Measurements from ENCODE around the gene MSRB3. TPM values are rescaled to one million over a fixed set of nuclear protein-coding genes. Genes with fewer than 3 reads are reported as not detected.
"Not testable (repeated sequence)": the region's sequence is repeated elsewhere in the genome, so short reads cannot be mapped to it uniquely, and the experiment has no call there.

MSRB3 gene
- total and polyA plus RNA-seq, 7 experiments from 2014 or later = 0.37 to 1.8 TPM; not detected in 5

DNA sequence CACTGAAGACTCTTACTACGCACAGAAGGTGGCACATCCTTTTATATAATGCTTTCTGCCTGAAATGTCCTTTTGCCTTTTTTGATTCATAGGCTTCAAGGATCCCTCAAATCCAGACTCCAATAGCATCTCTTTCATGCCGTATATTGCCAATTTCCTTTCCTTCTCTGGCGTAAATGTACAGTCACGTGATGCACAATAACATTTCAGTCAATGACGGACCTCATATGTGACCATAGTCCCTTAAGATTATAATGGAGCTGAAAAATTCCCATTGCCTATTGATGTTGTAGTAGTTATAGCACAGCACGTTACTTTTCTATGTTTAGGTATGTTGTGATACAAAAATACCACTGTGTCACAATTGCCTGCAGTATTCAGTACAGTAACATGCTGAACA lies 196.3 kb downstream of the MSRB3 start:
- no peak overlapping the region for H3K27ac ChIP-seq (ENCODE audit: low read depth, low read length)
- H3K4me3 ChIP-seq (ENCODE audit: low read length) = no peak overlapping the region
- Mint-ChIP-seq H3K36me3 (no peaks in the 10 kb centered on the region), H3K27me3 (peaks cover 0 to 27% (median 12%) of the 10 kb centered on the region in 5 donors), H3K4me1 (no peaks in the 10 kb centered on the region), H3K4me3 (no peak overlapping the region), H3K9me3 (peaks cover 0 to 2% (median 0%) of the 10 kb centered on the region in 11 donors), H3K27ac (no peak overlapping the region)
- no peaks in the 10 kb centered on the region for H3K9me3 ChIP-seq (ENCODE audit: control insufficient read depth in 2 of 3, low read length in 3 of 3)
- POLR2A ChIA-PET = no interaction called here
- no peaks in the 10 kb centered on the region for H3K36me3 ChIP-seq (ENCODE audit: control insufficient read depth in 2 of 3, insufficient read depth in 3 of 3, low read length in 3 of 3)
- CTCF ChIA-PET = no interaction called here
- H3K4me1 ChIP-seq (ENCODE audit: control insufficient read depth in 2 of 2, insufficient read depth in 2 of 2, low read length in 2 of 2) = no peaks in the 10 kb centered on the region
- no peak for DNase-seq
- no peaks in the 10 kb centered on the region for H3K27me3 ChIP-seq (ENCODE audit: control insufficient read depth in 2 of 2, insufficient read depth in 2 of 2, low read length in 2 of 2)
- intact Hi-C loops (cut with micrococcal nuclease) = no loop called here
- no peak for ATAC-seq

DNA sequence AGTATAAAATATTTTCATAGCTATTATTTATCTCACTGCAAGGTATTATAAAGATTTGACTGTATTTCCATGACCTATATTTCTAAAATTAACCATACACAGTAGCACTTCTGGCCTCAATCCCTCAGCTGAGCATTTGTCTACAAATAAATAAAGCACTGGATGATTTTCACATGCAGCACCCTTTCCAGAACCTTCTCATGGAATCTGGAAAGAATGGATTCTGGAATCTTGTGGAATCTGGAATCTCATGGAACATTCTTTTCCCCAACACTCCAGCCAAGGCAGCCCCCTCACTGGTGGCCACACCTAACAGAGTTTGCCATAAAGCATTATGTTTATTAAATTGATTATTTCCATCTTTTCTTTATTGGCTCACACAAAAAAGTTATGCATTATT lies 199.2 kb downstream of the MSRB3 start:
- ATAC-seq (no peak), DNase-seq (no peak)
- Mint-ChIP-seq H3K27ac (no peak overlapping the region), H3K4me1 (no peaks in the 10 kb centered on the region), H3K36me3 (peaks cover 0 to 2% (median 0%) of the 10 kb centered on the region in 5 donors), H3K27me3 (peaks cover 0 to 18% (median 9%) of the 10 kb centered on the region in 5 donors), H3K9me3 (peaks cover 0 to 9% (median 2%) of the 10 kb centered on the region in 11 donors), H3K4me3 (no peak overlapping the region)
- Histone ChIP-seq H3K4me1 (ENCODE audit: control insufficient read depth in 2 of 2, insufficient read depth in 2 of 2, low read length in 2 of 2) (no peaks in the 10 kb centered on the region), H3K27ac (ENCODE audit: low read depth, low read length) (no peak overlapping the region), H3K4me3 (ENCODE audit: low read length) (no peak overlapping the region), H3K9me3 (ENCODE audit: control insufficient read depth in 2 of 3, low read length in 3 of 3) (no peaks in the 10 kb centered on the region), H3K36me3 (ENCODE audit: control insufficient read depth in 2 of 3, insufficient read depth in 3 of 3, low read length in 3 of 3) (no peaks in the 10 kb centered on the region), H3K27me3 (ENCODE audit: control insufficient read depth in 2 of 2, insufficient read depth in 2 of 2, low read length in 2 of 2) (no peaks in the 10 kb centered on the region)
- intact Hi-C loops (cut with micrococcal nuclease) = no loop called here
- ChIA-PET CTCF (no interaction called here), POLR2A (no interaction called here)

GRCh38 chr12:65483891-65484516 lies 205.5 kb downstream of the MSRB3 start:
- CTCF ChIA-PET; intact Hi-C loops (cut with micrococcal nuclease); H3K4me1 ChIP-seq (ENCODE audit: control insufficient read depth in 2 of 2, insufficient read depth in 2 of 2, low read length in 2 of 2); H3K4me3 ChIP-seq (ENCODE audit: low read length); H3K27ac Mint-ChIP-seq; POLR2A ChIA-PET; H3K36me3 ChIP-seq (ENCODE audit: control insufficient read depth in 2 of 3, insufficient read depth in 3 of 3, low read length in 3 of 3); DNase-seq; H3K27me3 ChIP-seq (ENCODE audit: control insufficient read depth in 2 of 2, insufficient read depth in 2 of 2, low read length in 2 of 2); H3K4me3 Mint-ChIP-seq; H3K4me1 Mint-ChIP-seq; H3K27ac ChIP-seq (ENCODE audit: low read depth, low read length); ATAC-seq: not testable (repeated sequence)
- Mint-ChIP-seq H3K36me3 (peaks cover 0 to 12% (median 0%) of the 10 kb centered on the region in 5 donors), H3K9me3 (peaks cover 6 to 41% (median 12%) of the 10 kb centered on the region in 11 donors), H3K27me3 (peaks cover 0 to 14% (median 3%) of the 10 kb centered on the region in 5 donors)
- H3K9me3 ChIP-seq (ENCODE audit: control insufficient read depth in 2 of 3, low read length in 3 of 3) = peaks cover 0 to 10% (median 0%) of the 10 kb centered on the region in 3 experiments

DNA sequence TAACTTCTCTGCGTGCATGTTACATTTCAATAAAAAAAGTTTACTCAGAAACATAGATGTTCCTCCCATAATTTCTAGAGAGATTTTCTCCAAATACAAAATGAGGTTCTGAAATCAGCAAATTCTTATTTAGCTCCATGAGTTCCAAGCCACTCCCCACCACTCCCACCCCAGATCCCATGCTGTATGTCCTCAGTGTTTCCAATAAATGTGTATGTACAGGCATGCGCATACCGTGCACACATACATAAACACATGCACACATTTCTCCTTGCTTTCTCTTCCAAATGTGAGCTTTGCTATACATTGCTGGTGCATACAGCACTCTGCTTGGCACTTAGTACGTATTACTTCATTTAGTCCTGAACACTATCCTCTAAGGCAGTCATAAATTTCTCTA lies 209.7 kb downstream of the MSRB3 start:
- ChIA-PET POLR2A (no interaction called here), CTCF (no interaction called here)
- intact Hi-C loops (cut with micrococcal nuclease) = no loop called here
- Histone ChIP-seq H3K4me1 (ENCODE audit: control insufficient read depth in 2 of 2, insufficient read depth in 2 of 2, low read length in 2 of 2) (no peaks in the 10 kb centered on the region), H3K4me3 (ENCODE audit: low read length) (no peak overlapping the region), H3K9me3 (ENCODE audit: control insufficient read depth in 2 of 3, low read length in 3 of 3) (peaks cover 0 to 10% (median 0%) of the 10 kb centered on the region in 3 experiments), H3K36me3 (ENCODE audit: control insufficient read depth in 2 of 3, insufficient read depth in 3 of 3, low read length in 3 of 3) (no peaks in the 10 kb centered on the region), H3K27ac (ENCODE audit: low read depth, low read length) (no peak overlapping the region), H3K27me3 (ENCODE audit: control insufficient read depth in 2 of 2, insufficient read depth in 2 of 2, low read length in 2 of 2) (no peaks in the 10 kb centered on the region)
- ATAC-seq = no peak
- no peak for DNase-seq
- H3K4me1 Mint-ChIP-seq = peaks cover 0 to 3% (median 0%) of the 10 kb centered on the region in 7 donors
- H3K27ac Mint-ChIP-seq = no peak overlapping the region
- H3K27me3 Mint-ChIP-seq = peaks cover 0 to 16% (median 5%) of the 10 kb centered on the region in 5 donors
- H3K9me3 Mint-ChIP-seq = peaks cover 6 to 29% (median 8%) of the 10 kb centered on the region in 11 donors
- H3K4me3 Mint-ChIP-seq = no peak overlapping the region
- H3K36me3 Mint-ChIP-seq = peaks cover 0 to 5% (median 0%) of the 10 kb centered on the region in 5 donors

GRCh38 chr12:65490250-65490649 lies 211.8 kb downstream of the MSRB3 start:
- peaks cover under 1 to 15% (median 4%) of the 10 kb centered on the region in 11 donors for H3K9me3 Mint-ChIP-seq
- H3K4me3 ChIP-seq (ENCODE audit: low read length) = no peak overlapping the region
- ChIA-PET POLR2A (no interaction called here), CTCF (no interaction called here)
- H3K36me3 ChIP-seq (ENCODE audit: control insufficient read depth in 2 of 3, insufficient read depth in 3 of 3, low read length in 3 of 3) = no peaks in the 10 kb centered on the region
- no peaks in the 10 kb centered on the region for H3K4me1 ChIP-seq (ENCODE audit: control insufficient read depth in 2 of 2, insufficient read depth in 2 of 2, low read length in 2 of 2)
- DNase-seq (no peak), ATAC-seq (no peak)
- H3K9me3 ChIP-seq (ENCODE audit: control insufficient read depth in 2 of 3, low read length in 3 of 3) = no peaks in the 10 kb centered on the region
- no peak overlapping the region for H3K27ac ChIP-seq (ENCODE audit: low read depth, low read length)
- H3K27ac Mint-ChIP-seq = no peak overlapping the region
- H3K36me3 Mint-ChIP-seq = peaks cover 0 to under 1% (median 0%) of the 10 kb centered on the region in 5 donors
- no peak overlapping the region for H3K4me3 Mint-ChIP-seq
- peaks cover 0 to 3% (median 0%) of the 10 kb centered on the region in 7 donors for H3K4me1 Mint-ChIP-seq
- intact Hi-C loops (cut with micrococcal nuclease) = loop anchor here in 1 of 2 donors (10.0 kb wide), 1 partner anchor 1325 kb away; no protein-coding TSS in a partner anchor
- H3K27me3 Mint-ChIP-seq = peaks cover 0 to 23% (median 16%) of the 10 kb centered on the region in 5 donors
- H3K27me3 ChIP-seq (ENCODE audit: control insufficient read depth in 2 of 2, insufficient read depth in 2 of 2, low read length in 2 of 2) = no peaks in the 10 kb centered on the region

DNA sequence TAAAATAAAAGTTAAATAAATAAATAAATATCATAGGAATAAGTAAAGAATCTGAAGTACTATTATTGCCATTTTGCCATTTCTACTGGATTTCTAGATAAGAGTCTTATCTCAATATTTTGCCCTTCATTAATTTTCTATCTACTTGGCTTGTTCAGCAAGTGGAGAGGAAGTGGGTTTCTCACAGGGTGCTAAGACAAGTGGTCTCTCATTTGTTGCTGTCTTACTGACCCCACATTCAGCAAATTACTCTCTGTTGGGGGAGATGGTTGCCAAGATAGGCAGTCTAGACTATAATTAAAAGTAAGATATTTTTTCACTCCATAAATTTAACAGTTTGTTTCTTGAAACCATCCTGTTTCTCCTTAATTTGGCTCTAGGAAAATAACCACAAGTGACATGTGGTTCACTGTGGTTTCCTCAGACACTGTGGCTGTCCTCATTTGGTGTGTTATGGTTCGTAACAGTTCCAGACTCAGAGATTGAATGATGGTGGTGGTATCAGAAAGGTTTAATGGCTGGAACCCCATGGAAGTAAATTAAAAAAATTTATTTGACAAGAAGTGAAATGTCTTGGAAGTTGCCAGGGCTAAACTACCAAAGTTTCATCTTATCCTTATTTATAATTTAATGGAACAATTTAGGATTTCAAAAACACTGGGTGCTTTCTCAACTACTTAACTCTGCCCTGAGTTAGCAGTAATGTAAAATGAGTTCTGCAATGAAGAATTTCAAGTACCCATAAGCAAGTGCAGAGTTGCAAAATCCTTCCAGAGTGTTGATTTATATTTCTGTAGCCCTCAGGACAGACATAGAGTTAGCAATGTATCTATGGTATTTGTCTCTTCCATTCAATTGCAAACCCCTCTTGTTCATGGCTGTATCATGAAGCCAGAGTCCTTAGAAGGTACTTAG lies 214.8 kb downstream of the MSRB3 start:
- Mint-ChIP-seq H3K9me3 (peaks cover 0 to 6% (median 0%) of the 10 kb centered on the region in 11 donors), H3K36me3 (no peaks in the 10 kb centered on the region), H3K27me3 (peaks cover 0 to 24% (median 17%) of the 10 kb centered on the region in 5 donors), H3K27ac (no peak overlapping the region), H3K4me3 (no peak overlapping the region), H3K4me1 (peaks cover 0 to 3% (median 0%) of the 10 kb centered on the region in 7 donors)
- no peaks in the 10 kb centered on the region for H3K36me3 ChIP-seq (ENCODE audit: control insufficient read depth in 2 of 3, insufficient read depth in 3 of 3, low read length in 3 of 3)
- no peaks in the 10 kb centered on the region for H3K27me3 ChIP-seq (ENCODE audit: control insufficient read depth in 2 of 2, insufficient read depth in 2 of 2, low read length in 2 of 2)
- no peak overlapping the region for H3K4me3 ChIP-seq (ENCODE audit: low read length)
- no peak overlapping the region for H3K27ac ChIP-seq (ENCODE audit: low read depth, low read length)
- ChIA-PET POLR2A (no interaction called here), CTCF (no interaction called here)
- intact Hi-C loops (cut with micrococcal nuclease) = loop anchor here in 1 of 2 donors (10.0 kb wide), 1 partner anchor 1328 kb away; no protein-coding TSS in a partner anchor
- DNase-seq (no peak), ATAC-seq (no peak)
- no peaks in the 10 kb centered on the region for H3K4me1 ChIP-seq (ENCODE audit: control insufficient read depth in 2 of 2, insufficient read depth in 2 of 2, low read length in 2 of 2)
- no peaks in the 10 kb centered on the region for H3K9me3 ChIP-seq (ENCODE audit: control insufficient read depth in 2 of 3, low read length in 3 of 3)
